ENCODE measurements around the gene NT5DC4.

The NT5DC4 gene

DNA sequence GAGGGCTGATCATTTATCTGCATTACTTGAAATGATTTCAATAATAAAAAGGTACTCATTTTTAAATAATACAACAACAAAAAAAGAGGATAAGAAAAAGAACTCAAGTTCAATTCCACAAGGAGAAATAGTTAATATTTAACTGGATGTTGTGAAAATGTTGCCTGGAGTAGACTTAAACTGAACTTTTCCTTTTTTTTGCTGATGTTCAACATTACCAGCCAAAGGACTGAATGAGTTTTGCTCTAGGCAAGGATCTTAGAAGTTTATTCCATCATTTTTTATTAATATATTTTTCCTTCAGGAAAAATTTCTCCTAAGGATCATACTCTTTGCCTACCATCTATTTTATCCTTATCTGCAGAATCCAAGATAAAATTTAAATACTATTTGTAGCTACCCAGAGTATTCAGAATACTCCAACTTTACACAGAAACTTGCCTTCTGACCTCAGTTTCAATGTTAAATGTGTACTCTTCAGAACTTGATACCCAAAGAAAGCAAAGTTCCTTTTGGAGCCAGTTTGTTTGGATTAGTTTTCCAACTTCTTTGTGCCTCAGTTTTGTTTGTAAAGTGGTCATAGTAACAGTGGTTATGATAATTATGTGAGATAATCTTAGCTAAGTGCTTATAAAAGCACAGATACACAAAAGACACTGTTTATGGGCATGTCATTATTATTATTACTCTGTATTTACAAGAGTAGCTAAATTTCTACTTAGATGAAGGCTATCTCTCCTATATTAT lies 30.8 kb downstream of the NT5DC4 start:
- DNase-seq (ENCODE audit: low read depth), result no peak
- H3K4me3 ChIP-seq (ENCODE audit: low read depth, low read length), result no peak overlapping the region
- no peak for TF ChIP-seq CTCF (IDR thresholded peaks at IDR 0.05; ENCODE audit: insufficient read depth, low read depth, low read length, missing control alignments)

DNA sequence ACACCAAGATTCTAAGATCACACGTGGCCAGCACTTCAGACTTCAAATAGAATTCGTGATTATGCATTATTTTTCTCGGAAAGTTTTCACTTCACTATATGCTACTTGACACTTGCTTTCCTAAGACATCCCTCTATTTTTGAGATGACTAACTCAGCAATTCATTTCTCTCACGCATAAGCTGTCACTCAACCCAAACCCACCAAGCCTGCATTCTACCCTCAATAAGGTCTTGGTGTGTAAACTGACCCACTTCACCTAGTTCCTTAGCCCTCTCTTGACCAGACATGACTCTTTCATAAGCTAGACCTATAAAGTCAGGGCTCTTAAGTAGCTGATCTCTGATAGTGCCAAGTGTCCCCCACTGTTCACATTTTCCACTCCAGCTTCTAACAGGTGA lies 31.8 kb downstream of the NT5DC4 start:
- no peak for TF ChIP-seq CTCF (IDR thresholded peaks at IDR 0.05; ENCODE audit: insufficient read depth, low read depth, low read length, missing control alignments)
- peak; percentile 7 for DNase-seq (ENCODE audit: low read depth)
- H3K4me3 ChIP-seq (ENCODE audit: low read depth, low read length), result no peak overlapping the region

- TF ChIP-seq CTCF (IDR thresholded peaks at IDR 0.05; ENCODE audit: insufficient read depth, low read depth, low read length, missing control alignments), result no peak
- H3K4me3 ChIP-seq (ENCODE audit: low read depth, low read length), result no peak overlapping the region
- no peak for DNase-seq (ENCODE audit: low read depth)
Measured at GRCh38 chr2:112754564-112754963, 33.7 kb downstream of the NT5DC4 start.

DNA sequence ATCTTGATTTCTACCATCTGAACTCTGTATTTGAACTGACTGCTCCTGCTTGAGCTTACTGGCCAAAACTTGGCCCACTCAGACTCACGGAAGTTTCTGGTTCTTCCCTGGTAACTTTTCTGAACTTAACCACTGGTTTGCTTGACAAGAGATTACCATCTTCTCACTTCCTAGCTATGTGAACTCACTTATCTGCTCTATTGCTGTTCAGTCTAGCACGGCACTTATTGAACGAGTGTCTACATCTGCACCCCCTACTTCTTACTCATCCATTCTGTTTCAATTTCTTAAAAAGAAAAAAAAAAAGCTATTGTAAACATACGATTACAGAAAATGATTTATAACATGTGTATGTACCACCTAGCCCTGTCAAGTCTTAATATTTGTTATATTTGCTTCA lies 34.6 kb downstream of the NT5DC4 start:
- no peak for DNase-seq (ENCODE audit: low read depth)
- no peak for TF ChIP-seq CTCF (IDR thresholded peaks at IDR 0.05; ENCODE audit: insufficient read depth, low read depth, low read length, missing control alignments)
- no peak overlapping the region for H3K4me3 ChIP-seq (ENCODE audit: low read depth, low read length)

DNA sequence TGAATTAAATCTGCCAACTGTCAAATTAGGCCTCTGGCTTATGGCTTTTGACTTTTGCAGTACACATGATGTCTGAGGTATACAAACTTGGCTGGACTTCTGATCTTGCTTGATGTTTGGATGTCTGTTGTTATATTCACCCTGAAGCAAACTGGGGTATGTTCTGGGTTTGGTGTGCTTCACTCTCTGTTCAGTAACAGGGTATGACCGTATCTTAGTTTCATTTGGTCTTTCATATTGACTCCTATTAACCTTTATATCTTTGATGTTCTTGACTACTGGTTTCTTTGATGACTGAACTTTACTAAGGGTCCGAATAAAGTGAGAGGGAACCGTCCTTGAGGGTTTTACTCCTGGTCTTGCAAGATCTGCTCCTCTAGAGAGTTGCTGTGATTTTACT lies 35.4 kb downstream of the NT5DC4 start:
- no peak for DNase-seq (ENCODE audit: low read depth)
- no peak for TF ChIP-seq CTCF (IDR thresholded peaks at IDR 0.05; ENCODE audit: insufficient read depth, low read depth, low read length, missing control alignments)
- H3K4me3 ChIP-seq (ENCODE audit: low read depth, low read length), result no peak overlapping the region

DNA sequence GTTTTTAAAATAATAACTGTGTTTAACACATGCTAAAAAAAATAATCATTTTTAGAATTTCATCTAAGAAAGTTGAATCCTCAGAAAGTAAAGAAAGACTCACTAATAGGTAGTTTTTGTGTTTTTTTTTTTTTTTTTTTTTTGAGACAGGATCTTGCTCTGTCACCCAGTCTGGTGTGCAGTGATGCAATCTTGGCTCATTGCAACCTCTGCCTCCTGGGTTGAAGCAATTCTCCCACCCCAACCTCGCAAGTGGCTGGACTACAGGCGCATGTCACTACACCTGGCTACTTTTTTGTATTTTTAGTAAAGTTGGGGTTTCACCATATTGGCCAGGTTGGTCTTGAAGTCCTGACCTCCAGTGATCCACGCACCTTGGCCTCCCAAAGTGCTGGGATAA lies 36.4 kb downstream of the NT5DC4 start:
- no peak for DNase-seq (ENCODE audit: low read depth)
- TF ChIP-seq CTCF (IDR thresholded peaks at IDR 0.05; ENCODE audit: insufficient read depth, low read depth, low read length, missing control alignments), result no peak
- H3K4me3 ChIP-seq (ENCODE audit: low read depth, low read length), result no peak overlapping the region

DNA sequence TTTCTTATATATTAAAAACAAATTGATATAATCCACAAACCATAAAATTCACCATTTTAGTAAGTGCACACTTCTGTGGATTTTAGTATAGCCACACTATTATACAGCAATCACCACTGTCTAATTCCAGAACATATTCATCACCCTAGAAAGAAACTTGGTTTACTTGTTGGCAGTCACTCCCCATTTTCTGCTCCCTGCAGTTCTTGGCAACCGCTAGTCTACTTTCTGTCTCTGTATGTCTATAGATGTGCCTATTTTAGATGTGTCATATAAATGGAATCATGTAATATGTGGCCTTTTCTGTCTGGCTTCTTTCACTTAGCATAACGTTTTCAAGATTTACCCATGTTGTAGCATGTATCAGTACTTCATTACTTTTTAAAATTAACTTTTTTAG lies 37.9 kb downstream of the NT5DC4 start:
- TF ChIP-seq CTCF (IDR thresholded peaks at IDR 0.05; ENCODE audit: insufficient read depth, low read depth, low read length, missing control alignments), result no peak
- no peak overlapping the region for H3K4me3 ChIP-seq (ENCODE audit: low read depth, low read length)
- no peak for DNase-seq (ENCODE audit: low read depth)
